Mucosa of descending colon (tissue), 3 donors: ENCODE measurements around the gene OR6P1. TPM values are rescaled to one million over a fixed set of nuclear protein-coding genes. Genes with fewer than 3 reads are reported as not detected.

Experiments
- ATAC-seq: fragments of 200-7000 bp; cut with Tn5 transposase; one replicate; pipeline ENCODE4 v1.9.1; 2020; ENCODE audit warnings: mild to moderate bottlenecking, moderate library complexity
- DNase-seq, 3 donors: peaks; one replicate each; pipeline ENCODE4 v3.0.0-alpha.2; 2020
- H3K36me3 ChIP-seq: fragments of 200-600 bp; one replicate; pipeline ENCODE4 v1.8.0; 2021; ENCODE audit warnings: low read depth, mild to moderate bottlenecking
- H3K4me1 ChIP-seq: fragments of 200-600 bp; one replicate; pipeline ENCODE4 v1.8.0; 2021; ENCODE audit warnings: low read depth, mild to moderate bottlenecking
- H3K4me3 ChIP-seq: fragments of 200-600 bp; one replicate; pipeline ENCODE4 v1.8.0; 2021; ENCODE audit warnings: mild to moderate bottlenecking
- H3K9me3 ChIP-seq: fragments of 200-600 bp; one replicate; pipeline ENCODE4 v1.8.0; 2021; ENCODE audit warnings: mild to moderate bottlenecking
- intact Hi-C, 2 donors: fragments of 100-400 bp; cut with DNase I in 1 of 2; cut with micrococcal nuclease in 1 of 2; formaldehyde crosslinking; loops; one replicate each; pipeline versions ENCODE4 v1.11.0 to v1.11.1; 2022; cut with DNase I, micrococcal nuclease
- total RNA-seq, 3 donors: library from RNA; stranded (reverse); fragmentation: NEBNext Ultra II Directional in 2 of 3; extraction: Animal tissue kit (Norgen Biotek cat#: 25700) in 2 of 3; gene quantifications; one replicate each; pipeline versions ENCODE4 v1.2.1 to v1.2.4, GENCODE V29; 2021 to 2023
- TF ChIP-seq, protein P1 (sequence below): fragments of 200-600 bp; IDR thresholded peaks from one replicate; pipeline ENCODE4 v1.8.0; 2022; ENCODE audit warnings: antibody characterized with exemption, mild to moderate bottlenecking
- donor health status: DM: no; HTN: no; CAD: no; lungs with moderate emphysema.
- donor health status: DM: no; HTN: no; CAD: no.
- donor health status: DM: no; HTN: yes; CAD: no.

The OR6P1 gene
- total RNA-seq, 3 donors from 2014 or later: not detected

DNA sequence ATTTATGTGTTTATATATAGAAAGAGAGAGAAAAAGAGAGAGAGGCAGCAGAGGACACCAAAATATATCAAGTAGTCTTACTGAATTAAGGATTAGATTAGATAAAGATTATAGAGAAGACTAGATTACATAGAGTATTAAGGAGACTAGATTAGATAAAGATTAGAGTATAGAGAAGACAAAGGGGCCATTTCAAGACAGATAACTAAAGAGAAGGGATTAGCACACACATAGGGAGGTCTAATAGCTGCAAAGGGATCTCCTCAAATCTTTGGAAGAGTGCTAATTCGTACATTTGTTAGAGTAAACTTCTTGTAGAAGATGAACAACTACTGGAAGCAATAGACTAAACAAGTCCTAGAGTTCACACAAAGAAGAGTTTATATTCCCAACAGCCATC, 50.4 kb downstream of the OR6P1 start:
- Histone ChIP-seq H3K9me3 (no peaks in the 10 kb centered on the region), H3K36me3 (no peaks in the 10 kb centered on the region), H3K4me1 (no peaks in the 10 kb centered on the region), H3K4me3 (no peak overlapping the region)
- TF ChIP-seq, protein P1, sequence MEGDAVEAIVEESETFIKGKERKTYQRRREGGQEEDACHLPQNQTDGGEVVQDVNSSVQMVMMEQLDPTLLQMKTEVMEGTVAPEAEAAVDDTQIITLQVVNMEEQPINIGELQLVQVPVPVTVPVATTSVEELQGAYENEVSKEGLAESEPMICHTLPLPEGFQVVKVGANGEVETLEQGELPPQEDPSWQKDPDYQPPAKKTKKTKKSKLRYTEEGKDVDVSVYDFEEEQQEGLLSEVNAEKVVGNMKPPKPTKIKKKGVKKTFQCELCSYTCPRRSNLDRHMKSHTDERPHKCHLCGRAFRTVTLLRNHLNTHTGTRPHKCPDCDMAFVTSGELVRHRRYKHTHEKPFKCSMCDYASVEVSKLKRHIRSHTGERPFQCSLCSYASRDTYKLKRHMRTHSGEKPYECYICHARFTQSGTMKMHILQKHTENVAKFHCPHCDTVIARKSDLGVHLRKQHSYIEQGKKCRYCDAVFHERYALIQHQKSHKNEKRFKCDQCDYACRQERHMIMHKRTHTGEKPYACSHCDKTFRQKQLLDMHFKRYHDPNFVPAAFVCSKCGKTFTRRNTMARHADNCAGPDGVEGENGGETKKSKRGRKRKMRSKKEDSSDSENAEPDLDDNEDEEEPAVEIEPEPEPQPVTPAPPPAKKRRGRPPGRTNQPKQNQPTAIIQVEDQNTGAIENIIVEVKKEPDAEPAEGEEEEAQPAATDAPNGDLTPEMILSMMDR: no peak
- intact Hi-C loops: no loop called here
- ATAC-seq (no peak), DNase-seq (no peak)

DNA sequence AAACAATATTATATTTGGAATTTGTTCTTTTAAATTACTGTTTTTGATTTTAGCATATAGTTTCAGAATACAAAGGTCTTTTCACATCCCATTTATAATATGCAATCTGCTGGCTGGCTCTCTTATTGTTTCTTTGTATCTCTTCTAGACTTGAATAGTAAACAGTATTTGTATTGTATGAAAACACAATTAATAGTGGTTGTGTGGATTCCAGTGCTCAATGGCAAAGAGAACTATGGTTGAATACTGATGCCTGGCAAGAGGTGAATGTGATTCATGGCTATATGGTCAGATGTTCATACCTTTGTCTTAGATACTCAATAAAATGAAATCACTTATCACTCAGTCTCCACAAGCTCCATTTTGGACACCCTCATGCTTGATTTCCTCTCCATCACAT, 53.4 kb downstream of the OR6P1 start:
- no peak for DNase-seq
- no peak overlapping the region for H3K4me3 ChIP-seq
- H3K36me3 ChIP-seq: no peaks in the 10 kb centered on the region
- intact Hi-C loops: no loop called here
- no peak for ATAC-seq
- TF ChIP-seq, protein P1: no peak
- no peaks in the 10 kb centered on the region for H3K9me3 ChIP-seq
- no peaks in the 10 kb centered on the region for H3K4me1 ChIP-seq

Other genes with a start within 250 kb of the OR6P1 start
- gene CD1B, start 239.0 kb downstream of the OR6P1 start, total RNA-seq: not detected
- not detected for gene CD1E, start 216.7 kb downstream of the OR6P1 start, total RNA-seq
- gene OR10T2, start 171.1 kb downstream of the OR6P1 start, total RNA-seq: not detected
- gene OR10K2, start 144.3 kb downstream of the OR6P1 start, total RNA-seq: not detected
- gene OR10K1, start 108.7 kb downstream of the OR6P1 start, total RNA-seq: not detected
- not detected for gene OR10R2, start 98.4 kb downstream of the OR6P1 start, total RNA-seq
- gene OR6Y1, start 16.2 kb downstream of the OR6P1 start, total RNA-seq: not detected
- gene OR10X1, start 9.3 kb upstream of the OR6P1 start, total RNA-seq: not detected
- not detected for gene OR10Z1, start 34.7 kb upstream of the OR6P1 start, total RNA-seq
- under 1 TPM in 2 of 3 donors, not detected in 1; 0.24 to 0.41 TPM for gene SPTA1, start 116.1 kb upstream of the OR6P1 start, total RNA-seq
- gene OR6K2, start 130.1 kb upstream of the OR6P1 start, total RNA-seq: not detected
- gene OR6K3, start 150.1 kb upstream of the OR6P1 start, total RNA-seq: not detected
- gene OR6K6, start 184.1 kb upstream of the OR6P1 start, total RNA-seq: not detected
- not detected for gene OR6N1, start 201.6 kb upstream of the OR6P1 start, total RNA-seq
- gene OR6N2, start 210.6 kb upstream of the OR6P1 start, total RNA-seq: not detected